ENCODE data around the gene NPY. TPM values are rescaled to one million over a fixed set of nuclear protein-coding genes. Genes with fewer than 3 reads are reported as not detected.

The NPY gene
- polyA plus RNA-seq, 1 donor (not counting 4 experiments of a cell fraction or from before 2014, with no cell fraction given) = not detected

- dilution Hi-C loops (cut with MboI; ENCODE audit: extremely low pct_ligation_motif_present, low sequenced_read_pairs) = no loop called here
Observed at GRCh38 chr7:24241206-24241605, 42.8 kb upstream of the NPY start.

GRCh38 chr7:24244554-24244953 lies 39.4 kb upstream of the NPY start:
- dilution Hi-C loops (cut with MboI; ENCODE audit: extremely low pct_ligation_motif_present, low sequenced_read_pairs) = no loop called here
- Histone ChIP-seq H3K4me2 (ENCODE audit: control insufficient read depth, extremely low read depth, insufficient read depth, low read depth, low read length) (no peak overlapping the region), H3K9ac (ENCODE audit: control insufficient read depth, extremely low read depth, insufficient read depth, low read length) (no peak overlapping the region), H3K4me1 (ENCODE audit: control insufficient read depth, extremely low read depth, insufficient read depth, low read length) (no peaks in the 10 kb centered on the region), H3K36me3 (ENCODE audit: control insufficient read depth in 2 of 2, extremely low read depth in 1 of 2, insufficient read depth in 2 of 2, low read length in 2 of 2) (no peaks in the 10 kb centered on the region), H3K27me3 (ENCODE audit: control insufficient read depth, extremely low read depth, insufficient read depth, low read length) (no peaks in the 10 kb centered on the region), H2AFZ (ENCODE audit: control insufficient read depth, low read length) (no peak overlapping the region), H3K27ac (ENCODE audit: control insufficient read depth, insufficient read depth, low read length) (no peak overlapping the region), H3K9me1 (ENCODE audit: control insufficient read depth, extremely low read depth, insufficient read depth, low read length) (no peaks in the 10 kb centered on the region), H3K4me3 (ENCODE audit: control insufficient read depth in 2 of 3, extremely low read depth in 1 of 3, insufficient read depth in 2 of 3, low read depth in 1 of 3, low read length in 3 of 3) (no peak overlapping the region), H3K79me2 (ENCODE audit: control insufficient read depth, insufficient read depth, low read length) (no peaks in the 10 kb centered on the region), H4K20me1 (ENCODE audit: control insufficient read depth, extremely low read depth, insufficient read depth, low read length) (no peaks in the 10 kb centered on the region), H3K9me3 (ENCODE audit: control insufficient read depth, low read depth, low read length) (no peaks in the 10 kb centered on the region)
- no peak for DNase-seq (ENCODE audit: low read depth, low spot score)
- TF ChIP-seq CTCF (optimal IDR thresholded peaks at IDR 0.05 in 1 of 3, IDR thresholded peaks at IDR 0.05 in 1 of 3, conservative IDR thresholded peaks at IDR 0.05 in 1 of 3; ENCODE audit: extremely low read depth in 1 of 3, insufficient read depth in 2 of 3, low read length in 3 of 3) (no peak), EZH2 (IDR thresholded peaks at IDR 0.05; ENCODE audit: low read length) (no peak)
- FAIRE-seq = no peak

More at GRCh38 chr7:24241206-24241605, 42.8 kb upstream of the NPY start:
- Histone ChIP-seq H4K20me1 (ENCODE audit: control insufficient read depth, extremely low read depth, insufficient read depth, low read length) (no peaks in the 10 kb centered on the region), H3K4me3 (ENCODE audit: control insufficient read depth in 2 of 3, extremely low read depth in 1 of 3, insufficient read depth in 2 of 3, low read depth in 1 of 3, low read length in 3 of 3) (no peak overlapping the region), H3K9me1 (ENCODE audit: control insufficient read depth, extremely low read depth, insufficient read depth, low read length) (no peaks in the 10 kb centered on the region), H3K9me3 (ENCODE audit: control insufficient read depth, low read depth, low read length) (no peaks in the 10 kb centered on the region), H3K9ac (ENCODE audit: control insufficient read depth, extremely low read depth, insufficient read depth, low read length) (no peak overlapping the region), H3K27me3 (ENCODE audit: control insufficient read depth, extremely low read depth, insufficient read depth, low read length) (no peaks in the 10 kb centered on the region), H3K4me2 (ENCODE audit: control insufficient read depth, extremely low read depth, insufficient read depth, low read depth, low read length) (no peak overlapping the region), H3K27ac (ENCODE audit: control insufficient read depth, insufficient read depth, low read length) (no peak overlapping the region), H3K79me2 (ENCODE audit: control insufficient read depth, insufficient read depth, low read length) (no peaks in the 10 kb centered on the region), H3K4me1 (ENCODE audit: control insufficient read depth, extremely low read depth, insufficient read depth, low read length) (no peaks in the 10 kb centered on the region), H3K36me3 (ENCODE audit: control insufficient read depth in 2 of 2, extremely low read depth in 1 of 2, insufficient read depth in 2 of 2, low read length in 2 of 2) (no peaks in the 10 kb centered on the region), H2AFZ (ENCODE audit: control insufficient read depth, low read length) (no peak overlapping the region)
- FAIRE-seq (no peak), DNase-seq (ENCODE audit: low read depth, low spot score) (no peak)
- TF ChIP-seq EZH2 (IDR thresholded peaks at IDR 0.05; ENCODE audit: low read length) (no peak), CTCF (optimal IDR thresholded peaks at IDR 0.05 in 1 of 3, IDR thresholded peaks at IDR 0.05 in 1 of 3, conservative IDR thresholded peaks at IDR 0.05 in 1 of 3; ENCODE audit: extremely low read depth in 1 of 3, insufficient read depth in 2 of 3, low read length in 3 of 3) (no peak)
